ENCODE measurements around the gene MTMR2. TPM values are rescaled to one million over a fixed set of nuclear protein-coding genes. Genes with fewer than 3 reads are reported as not detected.
A peak's percentile ranks its signal among the peaks of the same experiment; 100 is the strongest.

MTMR2 gene
- total and polyA plus RNA-seq, 2 of the 13 experiments (the other 11 are each of a cell fraction or from before 2014, with no cell fraction given) = 12.7 to 22.3 TPM

DNA sequence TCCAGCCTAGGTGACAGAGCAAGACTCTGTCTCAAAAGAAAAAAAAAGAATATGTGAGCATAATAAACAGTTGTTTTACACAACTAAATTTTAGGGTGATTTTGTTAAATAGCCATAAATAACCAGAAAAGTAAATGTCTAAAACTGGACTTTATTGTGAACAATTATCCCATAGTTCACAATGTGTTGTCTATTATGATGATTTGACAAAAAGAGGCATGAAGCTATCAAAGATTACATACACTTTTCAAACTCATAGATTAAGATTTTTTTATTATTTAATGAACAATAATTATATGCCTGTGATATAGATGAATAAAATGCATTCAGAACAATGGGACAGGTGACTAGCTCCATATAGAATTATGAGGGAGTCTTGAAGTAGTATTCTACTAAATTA is 27.0 kb upstream of the MTMR2 start:
- Histone ChIP-seq H3K79me2 (ENCODE audit: insufficient read depth, low read length) (no peaks in the 10 kb centered on the region), H3K4me2 (ENCODE audit: low read depth, low read length) (no peak overlapping the region), H3K27me3 (ENCODE audit: control insufficient read depth in 1 of 2, insufficient read depth in 2 of 2, low read length in 2 of 2) (no peaks in the 10 kb centered on the region; a peak in 1 of 5 replicates), H3K9me3 (ENCODE audit: low read length) (peaks cover 6% of the 10 kb centered on the region; the same call in 1 of the 2 replicates), H2AFZ (ENCODE audit: low read length) (no peak overlapping the region), H3K36me3 (replicated peaks in 1 of 2; ENCODE audit: control insufficient read depth in 1 of 2, insufficient read depth in 2 of 2, low read length in 2 of 2) (no peaks in the 10 kb centered on the region), H3K27ac (ENCODE audit: extremely low read length, insufficient read depth, low read length) (no peak overlapping the region), H3K4me3 (replicated peaks in 1 of 3; ENCODE audit: insufficient read depth in 1 of 3, low read depth in 2 of 3, low read length in 3 of 3) (no peak overlapping the region), H3K9ac (ENCODE audit: insufficient read depth, low read depth, low read length) (no peak overlapping the region), H3K4me1 (ENCODE audit: insufficient read depth, low read length) (no peaks in the 10 kb centered on the region), H4K20me1 (ENCODE audit: insufficient read depth, low read length) (no peaks in the 10 kb centered on the region)
- ATAC-seq (no peak), DNase-seq (ENCODE audit: low spot score) (no peak), FAIRE-seq (no peak)
- POLR2A ChIA-PET = no interaction called here
- intact Hi-C loops (cut with micrococcal nuclease; ENCODE audit: unreplicated experiment) = no loop called here
- in situ Hi-C loops (cut with HindIII; ENCODE audit: extremely low pct_ligation_motif_present, low pct_unique_long_range_greater_than_20kb) = no loop called here
- no TSS peak for BruUV-seq (replicated peaks)
- TF ChIP-seq MAFF (IDR thresholded peaks at IDR 0.05; ENCODE audit: low read depth, low read length) (peak; percentile 75), MAFK (conservative IDR thresholded peaks at IDR 0.05 in 1 of 2, IDR thresholded peaks at IDR 0.05 in 1 of 2; ENCODE audit: low read length in 2 of 2) (peak; percentile 75 to 79), TOE1 (CRISPR knock-in tag; IDR thresholded peaks at IDR 0.05) (no peak), FOSL2 (CRISPR knock-in tag; IDR thresholded peaks at IDR 0.05) (no peak)
- CTCF ChIA-PET (ENCODE audit: low intra/inter-chr PET ratio, low total read pairs) = no interaction called here

- BruUV-seq (replicated peaks) = no TSS peak
- H2AFZ ChIP-seq (ENCODE audit: low read length) = no peak overlapping the region
- in situ Hi-C loops (cut with HindIII; ENCODE audit: extremely low pct_ligation_motif_present, low pct_unique_long_range_greater_than_20kb) (no loop called here), intact Hi-C loops (cut with micrococcal nuclease; ENCODE audit: unreplicated experiment) (no loop called here)
- TF ChIP-seq SRSF9 (IDR thresholded peaks at IDR 0.05; ENCODE audit: borderline replicate concordance, insufficient read depth, low read depth, low read length, poor library complexity, severe bottlenecking) (no peak), SNAI1 (CRISPR knock-in tag; IDR thresholded peaks at IDR 0.05; ENCODE audit: borderline replicate concordance) (no peak), LBX2 (CRISPR knock-in tag; IDR thresholded peaks at IDR 0.05; ENCODE audit: borderline replicate concordance) (no peak), RBAK (CRISPR knock-in tag; IDR thresholded peaks at IDR 0.05) (no peak), TEAD3 (CRISPR knock-in tag; optimal IDR thresholded peaks at IDR 0.05; ENCODE audit: borderline replicate concordance) (no peak), NFIB (CRISPR knock-in tag; IDR thresholded peaks at IDR 0.05; ENCODE audit: borderline replicate concordance) (no peak)
- H3K9me3 ChIP-seq (ENCODE audit: low read length) = peaks cover 26% of the 10 kb centered on the region
- no peak overlapping the region for H3K9ac ChIP-seq (ENCODE audit: insufficient read depth, low read depth, low read length)
- H3K4me1 ChIP-seq (ENCODE audit: insufficient read depth, low read length) = no peaks in the 10 kb centered on the region
- no peaks in the 10 kb centered on the region for H4K20me1 ChIP-seq (ENCODE audit: insufficient read depth, low read length)
- CTCF ChIA-PET (ENCODE audit: low intra/inter-chr PET ratio, low total read pairs) = no interaction called here
- no peak overlapping the region for H3K4me2 ChIP-seq (ENCODE audit: low read depth, low read length)
- no peak overlapping the region for H3K4me3 ChIP-seq (replicated peaks in 1 of 3; ENCODE audit: insufficient read depth in 1 of 3, low read depth in 2 of 3, low read length in 3 of 3)
- WGBS (ENCODE audit: low lambda C conversion rate) = 5% methylated on average over 3 of the region's 3 CpGs
- no peak overlapping the region for H3K27ac ChIP-seq (ENCODE audit: extremely low read length, insufficient read depth, low read length)
- POLR2A ChIA-PET = no interaction called here
- no peaks in the 10 kb centered on the region for H3K36me3 ChIP-seq (replicated peaks in 1 of 2; ENCODE audit: control insufficient read depth in 1 of 2, insufficient read depth in 2 of 2, low read length in 2 of 2)
- no peaks in the 10 kb centered on the region; a peak in 1 of 5 replicates for H3K27me3 ChIP-seq (ENCODE audit: control insufficient read depth in 1 of 2, insufficient read depth in 2 of 2, low read length in 2 of 2)
- ATAC-seq (no peak), FAIRE-seq (no peak), DNase-seq (ENCODE audit: low spot score) (no peak)
- H3K79me2 ChIP-seq (ENCODE audit: insufficient read depth, low read length) = no peaks in the 10 kb centered on the region
These were observed 24.7 kb upstream of the MTMR2 start for GRCh38 chr11:95948637-95949036.

Measured in HepG2 (cell line).